GM18909 (cell line): ENCODE results near the gene TMEM187.

Experiments used
- ATAC-seq: cut with Tn5 transposase; IDR thresholded peaks from one replicate; pipeline ENCODE4 v1.9.1; 2021; ENCODE audit warnings: mild to moderate bottlenecking; ENCODE audit not compliant: unreplicated experiment, poor library complexity

The TMEM187 gene

GRCh38 chrX:153953342-153953830 lies 19.2 kb upstream of the TMEM187 start:
- ATAC-seq = peak; percentile 62

GRCh38 chrX:153953892-153954557 lies 18.5 kb upstream of the TMEM187 start:
- no peak for ATAC-seq

- no peak for ATAC-seq
Measured at GRCh38 chrX:153954558-153955227, 17.9 kb upstream of the TMEM187 start.

GRCh38 chrX:153955228-153955732 lies 17.3 kb upstream of the TMEM187 start:
- no peak for ATAC-seq

- ATAC-seq = no peak
Measured at GRCh38 chrX:153956044-153956907, 16.3 kb upstream of the TMEM187 start.

GRCh38 chrX:153957224-153957623 lies 15.3 kb upstream of the TMEM187 start:
- ATAC-seq = no peak

- no peak for ATAC-seq
Measured at GRCh38 chrX:153958605-153959004, 13.9 kb upstream of the TMEM187 start.

- ATAC-seq = no peak
Measured at GRCh38 chrX:153959649-153960048, 12.9 kb upstream of the TMEM187 start.

GRCh38 chrX:153960077-153960476 lies 12.5 kb upstream of the TMEM187 start:
- ATAC-seq = no peak

- ATAC-seq = no peak
Measured at GRCh38 chrX:153960786-153961185, 11.8 kb upstream of the TMEM187 start.

GRCh38 chrX:153961292-153961691 lies 11.3 kb upstream of the TMEM187 start:
- no peak for ATAC-seq

GRCh38 chrX:153963546-153963945 lies 9.0 kb upstream of the TMEM187 start:
- ATAC-seq = no peak

GRCh38 chrX:153964105-153964504 lies 8.4 kb upstream of the TMEM187 start:
- ATAC-seq = no peak

GRCh38 chrX:153965406-153965805 lies 7.1 kb upstream of the TMEM187 start:
- no peak for ATAC-seq

GRCh38 chrX:153966283-153966688 lies 6.3 kb upstream of the TMEM187 start:
- ATAC-seq = no peak

GRCh38 chrX:153966841-153967535 lies 5.6 kb upstream of the TMEM187 start:
- no peak for ATAC-seq

GRCh38 chrX:153967536-153968224 lies 4.9 kb upstream of the TMEM187 start:
- ATAC-seq = no peak

GRCh38 chrX:153968255-153968654 lies 4.3 kb upstream of the TMEM187 start:
- no peak for ATAC-seq

- ATAC-seq = no peak
Measured at GRCh38 chrX:153968754-153969124, 3.8 kb upstream of the TMEM187 start.
